Measurements from ENCODE around the gene ARMH4. TPM values are rescaled to one million over a fixed set of nuclear protein-coding genes. Genes with fewer than 3 reads are reported as not detected.

The ARMH4 gene
- total and polyA plus RNA-seq, 8 donors = 2.0 to 19.4 (median 15.7) TPM

GRCh38 chr14:58107041-58107440, 45.0 kb downstream of the ARMH4 start:
- Histone ChIP-seq H3K36me3 (no peaks in the 10 kb centered on the region), H3K4me3 (no peak overlapping the region), H3K9me3 (no peaks in the 10 kb centered on the region), H3K27ac (no peak overlapping the region), H3K27me3 (no peaks in the 10 kb centered on the region), H3K4me1 (no peaks in the 10 kb centered on the region)
- ATAC-seq (no peak), DNase-seq (no peak)
- no peak for TF ChIP-seq CTCF (IDR thresholded peaks at IDR 0.05)
- intact Hi-C loops (cut with DNase I) = loop anchor here in 1 of 2 donors (10.0 kb wide), 1 partner anchor 58 kb away; no protein-coding TSS in a partner anchor

- H3K27me3 ChIP-seq = no peaks in the 10 kb centered on the region
- intact Hi-C loops (cut with DNase I) = loop anchor here in 1 of 2 donors (10.0 kb wide), 1 partner anchor 58 kb away; no protein-coding TSS in a partner anchor
Observed at GRCh38 chr14:58106446-58106845, 45.6 kb downstream of the ARMH4 start.

GRCh38 chr14:58104808-58105207, 47.2 kb downstream of the ARMH4 start:
- H3K4me3 ChIP-seq = no peak overlapping the region
- intact Hi-C loops (cut with DNase I) = loop anchor here in 1 of 2 donors (10.0 kb wide), 1 partner anchor 60 kb away; no protein-coding TSS in a partner anchor
- no peaks in the 10 kb centered on the region for H3K4me1 ChIP-seq
- ATAC-seq (no peak), DNase-seq (peak in 2 of 4 donors; percentile 24 to 33)
- H3K36me3 ChIP-seq = no peaks in the 10 kb centered on the region
- H3K9me3 ChIP-seq = no peaks in the 10 kb centered on the region
- H3K27me3 ChIP-seq = no peaks in the 10 kb centered on the region
- no peak for TF ChIP-seq CTCF (IDR thresholded peaks at IDR 0.05)
- H3K27ac ChIP-seq = no peak overlapping the region

More at GRCh38 chr14:58106446-58106845, 45.6 kb downstream of the ARMH4 start:
- Histone ChIP-seq H3K4me3 (no peak overlapping the region), H3K27ac (no peak overlapping the region), H3K36me3 (no peaks in the 10 kb centered on the region), H3K9me3 (no peaks in the 10 kb centered on the region), H3K4me1 (no peaks in the 10 kb centered on the region)
- ATAC-seq (no peak), DNase-seq (no peak)
- TF ChIP-seq CTCF (IDR thresholded peaks at IDR 0.05) = no peak

- Histone ChIP-seq H3K4me1 (no peaks in the 10 kb centered on the region), H3K27ac (no peak overlapping the region), H3K9me3 (no peaks in the 10 kb centered on the region), H3K36me3 (no peaks in the 10 kb centered on the region), H3K4me3 (no peak overlapping the region), H3K27me3 (no peaks in the 10 kb centered on the region)
- ATAC-seq (no peak), DNase-seq (no peak)
- intact Hi-C loops (cut with DNase I) = loop anchor here in 1 of 2 donors (10.0 kb wide), 1 partner anchor 64 kb away; no protein-coding TSS in a partner anchor
- TF ChIP-seq CTCF (IDR thresholded peaks at IDR 0.05) = no peak
Observed at GRCh38 chr14:58100735-58101368, 51.2 kb downstream of the ARMH4 start.

GRCh38 chr14:58099682-58100081, 52.3 kb downstream of the ARMH4 start:
- no peak for TF ChIP-seq CTCF (IDR thresholded peaks at IDR 0.05)
- intact Hi-C loops (cut with DNase I) = loop anchor here in 1 of 2 donors (10.0 kb wide), 1 partner anchor 65 kb away; no protein-coding TSS in a partner anchor
- DNase-seq = no peak
- ATAC-seq = no peak
- no peaks in the 10 kb centered on the region for H3K4me1 ChIP-seq
- no peaks in the 10 kb centered on the region for H3K9me3 ChIP-seq
- no peaks in the 10 kb centered on the region for H3K36me3 ChIP-seq
- no peak overlapping the region for H3K27ac ChIP-seq
- no peak overlapping the region for H3K4me3 ChIP-seq
- H3K27me3 ChIP-seq = no peaks in the 10 kb centered on the region
